PC-3 (cell line): Measurements from ENCODE around the gene PKP3. TPM values are rescaled to one million over a fixed set of nuclear protein-coding genes. Genes with fewer than 3 reads are reported as not detected.

Experiments
- ATAC-seq: fragments of 200-7000 bp; cut with Tn5 transposase; 2 replicates; pipeline ENCODE4 v1.9.1; 2020; ENCODE audit warnings: mild to moderate bottlenecking, moderate library complexity
- BruUV-seq: library from RNA; stranded (reverse); fragments of 400-500 nt; replicated peaks from 2 replicates; lab custom pipeline; 2021; lab: Mats Ljungman, UMichigan
- CTCF ChIA-PET: fragments of 300-600 bp; sonication (Branson Sonifier 250); formaldehyde crosslinking; loops from one replicate; lab custom pipeline; 2022; ENCODE audit warnings: antibody characterized with exemption; lab: Charles Lee
- POLR2A ChIA-PET: fragments of 300-600 bp; sonication (Branson Sonifier 250); formaldehyde crosslinking; loops from one replicate; lab custom pipeline; 2022; ENCODE audit warnings: antibody characterized with exemption; ENCODE audit not compliant: unreplicated experiment; lab: Charles Lee
- DNase-seq: peaks from one replicate; pipeline ENCODE4 v3.0.0-alpha.2; 2015
- H2AFZ ChIP-seq: fragments of 300-600 bp; sonication (generic); 2 replicates; pipeline ENCODE4 v1.6.0; 2016; ENCODE audit warnings: antibody characterized with exemption, low read length
- H3F3A ChIP-seq: fragments of 300-600 bp; sonication (generic); one replicate; pipeline ENCODE4 v1.6.0; 2017; ENCODE audit warnings: antibody characterized with exemption, low read length, control low read depth, mild to moderate bottlenecking; ENCODE audit not compliant: unreplicated experiment
- H3K27ac ChIP-seq: fragments of 300-600 bp; sonication (generic); 2 replicates; pipeline ENCODE4 v1.5.1; 2016; ENCODE audit warnings: mild to moderate bottlenecking, low read length
- H3K27me3 ChIP-seq: fragments of 300-600 bp; sonication (generic); 2 replicates; pipeline ENCODE4 v1.6.1; 2016; ENCODE audit warnings: low read length, mixed read lengths
- H3K36me3 ChIP-seq: fragments of 300-600 bp; sonication (generic); 2 replicates; pipeline ENCODE4 v1.6.1; 2016; ENCODE audit warnings: low read depth, mixed run types, low read length, mixed read lengths
- H3K4me1 ChIP-seq: fragments of 300-600 bp; sonication (generic); 2 replicates; pipeline ENCODE4 v1.5.1; 2016; ENCODE audit warnings: low read length; ENCODE audit not compliant: insufficient read depth
- H3K4me2 ChIP-seq: fragments of 300-600 bp; sonication (generic); 2 replicates; pipeline ENCODE4 v1.6.0; 2016; ENCODE audit warnings: low read length
- H3K4me3 ChIP-seq: fragments of 300-600 bp; sonication (generic); 2 replicates; pipeline ENCODE4 v1.5.1; 2016; ENCODE audit warnings: mild to moderate bottlenecking, low read length, mixed read lengths
- H3K79me2 ChIP-seq: fragments of 300-600 bp; sonication (generic); 2 replicates; pipeline ENCODE4 v1.6.1; 2017; ENCODE audit warnings: low read length, mixed read lengths
- H3K9ac ChIP-seq: fragments of 300-600 bp; sonication (generic); 2 replicates; pipeline ENCODE4 v1.6.0; 2016; ENCODE audit warnings: mild to moderate bottlenecking, low read length
- H3K9me2 ChIP-seq: fragments of 300-600 bp; sonication (generic); replicated peaks from 2 replicates; pipeline ENCODE4 v1.6.1; 2016; ENCODE audit warnings: mixed run types, low read length, mixed read lengths
- H3K9me3 ChIP-seq: fragments of 300-600 bp; sonication (generic); 2 replicates; pipeline ENCODE4 v1.6.1; 2016; ENCODE audit warnings: low read length, mixed read lengths
- H4K20me1 ChIP-seq: fragments of 300-600 bp; sonication (generic); 2 replicates; pipeline ENCODE4 v1.6.1; 2016; ENCODE audit warnings: low read length, mixed read lengths
- EZH2 ChIP-seq: fragments of 300-600 bp; sonication (generic); IDR thresholded peaks from one replicate; pipeline ENCODE4 v1.6.1; 2017; ENCODE audit warnings: antibody characterized with exemption, mild to moderate bottlenecking, low read length; ENCODE audit not compliant: unreplicated experiment
- EZH2phosphoT487 ChIP-seq: fragments of 300-600 bp; sonication (generic); IDR thresholded peaks from 2 replicates; pipeline ENCODE4 v1.6.1; 2018; ENCODE audit warnings: mild to moderate bottlenecking, antibody characterized with exemption, low read length, borderline replicate concordance
- intact Hi-C: fragments of 100-400 bp; cut with micrococcal nuclease; formaldehyde crosslinking; loops from 2 replicates; pipeline ENCODE4 v1.9.0; 2023
- total RNA-seq: library from RNA; depleted of rRNA; stranded (reverse); fragments of >200 nt; gene quantifications from 2 replicates; pipeline ENCODE4 v1.2.3, GENCODE V29; 2014
- TF ChIP-seq, protein P1 (sequence below): fragments of 300-600 bp; sonication (generic); conservative IDR thresholded peaks from 2 replicates; pipeline ENCODE4 v1.5.1; 2017; ENCODE audit warnings: antibody characterized with exemption, low read depth, mild to moderate bottlenecking, low read length

Gene PKP3
- total RNA-seq, 1 experiment from 2014 or later = 218 TPM

DNA sequence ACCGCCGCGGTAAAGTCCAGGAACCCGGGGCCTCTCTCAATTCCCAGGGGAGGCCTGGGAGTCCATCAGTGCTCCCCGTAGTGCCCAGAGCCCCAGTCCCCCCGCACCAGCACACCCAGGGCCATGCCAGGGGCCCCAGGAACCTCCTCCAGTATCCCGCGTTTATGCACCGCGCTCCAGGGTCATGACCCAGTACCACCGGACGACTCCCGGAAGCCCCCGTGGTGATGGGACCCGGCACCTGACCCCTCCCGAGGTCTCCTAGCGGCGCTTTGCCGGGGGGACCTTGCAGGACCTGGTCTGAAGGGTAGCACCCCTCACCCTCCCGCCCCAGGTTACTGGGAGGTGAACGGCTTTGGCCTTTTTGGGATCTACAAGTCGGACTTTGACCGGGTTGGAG lies 13.5 kb upstream of the PKP3 start:
- CTCF ChIA-PET = no interaction called here
- Histone ChIP-seq H2AFZ (no peak overlapping the region), H3K27ac (no peak overlapping the region), H3K4me3 (no peak overlapping the region), H3F3A (no peaks in the 10 kb centered on the region), H3K4me2 (no peak overlapping the region), H3K9ac (no peak overlapping the region), H3K9me2 (no peaks in the 10 kb centered on the region), H4K20me1 (no peaks in the 10 kb centered on the region), H3K79me2 (no peaks in the 10 kb centered on the region), H3K4me1 (no peaks in the 10 kb centered on the region), H3K27me3 (no peaks in the 10 kb centered on the region), H3K36me3 (no peaks in the 10 kb centered on the region), H3K9me3 (no peaks in the 10 kb centered on the region)
- TF ChIP-seq, protein P1, sequence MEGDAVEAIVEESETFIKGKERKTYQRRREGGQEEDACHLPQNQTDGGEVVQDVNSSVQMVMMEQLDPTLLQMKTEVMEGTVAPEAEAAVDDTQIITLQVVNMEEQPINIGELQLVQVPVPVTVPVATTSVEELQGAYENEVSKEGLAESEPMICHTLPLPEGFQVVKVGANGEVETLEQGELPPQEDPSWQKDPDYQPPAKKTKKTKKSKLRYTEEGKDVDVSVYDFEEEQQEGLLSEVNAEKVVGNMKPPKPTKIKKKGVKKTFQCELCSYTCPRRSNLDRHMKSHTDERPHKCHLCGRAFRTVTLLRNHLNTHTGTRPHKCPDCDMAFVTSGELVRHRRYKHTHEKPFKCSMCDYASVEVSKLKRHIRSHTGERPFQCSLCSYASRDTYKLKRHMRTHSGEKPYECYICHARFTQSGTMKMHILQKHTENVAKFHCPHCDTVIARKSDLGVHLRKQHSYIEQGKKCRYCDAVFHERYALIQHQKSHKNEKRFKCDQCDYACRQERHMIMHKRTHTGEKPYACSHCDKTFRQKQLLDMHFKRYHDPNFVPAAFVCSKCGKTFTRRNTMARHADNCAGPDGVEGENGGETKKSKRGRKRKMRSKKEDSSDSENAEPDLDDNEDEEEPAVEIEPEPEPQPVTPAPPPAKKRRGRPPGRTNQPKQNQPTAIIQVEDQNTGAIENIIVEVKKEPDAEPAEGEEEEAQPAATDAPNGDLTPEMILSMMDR = no peak
- TF ChIP-seq EZH2phosphoT487 = no peak
- no peak for TF ChIP-seq EZH2
- no TSS peak for BruUV-seq
- POLR2A ChIA-PET = no interaction called here
- DNase-seq = no peak
- no peak for ATAC-seq
- intact Hi-C loops = no loop called here

DNA sequence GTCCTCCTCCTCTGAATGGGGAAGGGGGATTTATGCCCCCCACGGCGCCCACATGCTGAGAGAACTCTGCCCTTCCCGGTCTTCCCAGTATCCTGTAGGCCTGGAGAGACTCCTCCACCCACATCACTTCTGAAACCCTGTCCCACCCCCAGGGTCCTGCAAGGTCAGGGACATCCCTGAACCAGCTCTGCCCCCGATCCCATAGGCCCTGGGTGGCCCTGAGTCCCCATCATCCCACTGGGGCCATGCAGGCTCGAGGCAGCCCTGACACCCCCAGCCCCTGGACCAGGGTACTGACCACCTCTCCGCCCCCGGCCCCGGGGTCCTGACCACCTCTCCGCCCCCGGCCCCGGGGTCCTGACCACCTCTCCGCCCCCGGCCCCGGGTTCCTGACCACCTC lies 13.0 kb upstream of the PKP3 start:
- no peaks in the 10 kb centered on the region for H4K20me1 ChIP-seq
- DNase-seq = no peak
- TF ChIP-seq EZH2phosphoT487 (no peak), EZH2 (no peak)
- TF ChIP-seq, protein P1 = no peak
- H3K9me2 ChIP-seq = no peaks in the 10 kb centered on the region
- ChIA-PET POLR2A (no interaction called here), CTCF (no interaction called here)
- intact Hi-C loops = no loop called here
- H3K27ac ChIP-seq = no peak overlapping the region
- no peak overlapping the region for H3K4me3 ChIP-seq
- ATAC-seq = no peak
- H3K4me1 ChIP-seq = no peaks in the 10 kb centered on the region
- H3K36me3 ChIP-seq = no peaks in the 10 kb centered on the region
- H3K27me3 ChIP-seq = no peaks in the 10 kb centered on the region
- H3K79me2 ChIP-seq = no peaks in the 10 kb centered on the region
- no peaks in the 10 kb centered on the region for H3K9me3 ChIP-seq
- BruUV-seq = no TSS peak
- no peak overlapping the region for H2AFZ ChIP-seq
- no peak overlapping the region for H3K9ac ChIP-seq
- no peaks in the 10 kb centered on the region for H3F3A ChIP-seq
- H3K4me2 ChIP-seq = no peak overlapping the region

DNA sequence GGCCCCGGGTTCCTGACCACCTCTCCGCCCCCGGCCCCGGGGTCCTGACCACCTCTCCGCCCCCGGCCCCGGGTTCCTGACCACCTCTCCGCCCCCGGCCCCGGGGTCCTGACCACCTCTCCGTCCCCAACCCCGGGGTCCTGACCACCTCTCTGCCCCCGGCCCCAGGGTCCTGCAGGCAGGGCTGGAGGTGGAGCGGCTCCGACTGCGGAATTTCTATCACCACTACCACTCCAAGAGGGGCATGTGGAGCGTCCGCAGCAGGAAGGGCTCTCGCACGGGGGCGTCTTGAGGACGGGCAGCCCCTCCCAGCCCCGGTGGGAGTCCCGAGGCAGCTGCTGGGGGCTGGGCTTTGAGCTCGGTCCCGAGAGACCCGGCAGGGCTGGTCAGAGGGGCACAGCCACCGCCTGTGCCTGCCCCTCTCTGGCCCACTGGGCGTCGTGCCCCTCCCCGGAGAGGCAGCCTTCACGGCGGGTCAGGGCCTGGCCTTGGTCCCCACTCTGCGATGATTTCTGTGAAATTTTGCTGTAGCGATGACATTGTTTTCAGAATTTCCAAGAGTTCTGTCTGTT lies 12.4 kb upstream of the PKP3 start:
- no peak overlapping the region for H3K27ac ChIP-seq
- H3K79me2 ChIP-seq = no peaks in the 10 kb centered on the region
- no peaks in the 10 kb centered on the region for H3K27me3 ChIP-seq
- BruUV-seq = no TSS peak
- intact Hi-C loops = no loop called here
- no peak overlapping the region for H3K9ac ChIP-seq
- no peak overlapping the region for H2AFZ ChIP-seq
- no peak for ATAC-seq
- H4K20me1 ChIP-seq = no peaks in the 10 kb centered on the region
- no peaks in the 10 kb centered on the region for H3K4me1 ChIP-seq
- CTCF ChIA-PET = no interaction called here
- no peak overlapping the region for H3K4me3 ChIP-seq
- H3K36me3 ChIP-seq = no peaks in the 10 kb centered on the region
- DNase-seq = no peak
- POLR2A ChIA-PET = no interaction called here
- H3F3A ChIP-seq = no peaks in the 10 kb centered on the region
- H3K9me2 ChIP-seq = no peaks in the 10 kb centered on the region
- TF ChIP-seq, protein P1 = no peak
- TF ChIP-seq EZH2 (no peak), EZH2phosphoT487 (no peak)
- no peak overlapping the region for H3K4me2 ChIP-seq
- H3K9me3 ChIP-seq = no peaks in the 10 kb centered on the region
